GM12878 (cell line): ENCODE data around the gene DDIT4. TPM values are rescaled to one million over a fixed set of nuclear protein-coding genes. Genes with fewer than 3 reads are reported as not detected.

Experiments used
- ATAC-seq: fragments of 200-7000 bp; cut with Tn5 transposase; 3 replicates; pipeline ENCODE4 v1.9.1; 2020; ENCODE audit warnings: mild to moderate bottlenecking, moderate library complexity
- BruUV-seq: library from RNA; stranded (reverse); fragments of 400-500 nt; replicated peaks from 2 replicates; lab custom pipeline; 2021; lab: Mats Ljungman, UMichigan
- CTCF ChIA-PET: fragments of 300-600 bp; sonication (Branson Sonifier 250); formaldehyde crosslinking; extraction: SDS; loops from one replicate; lab custom pipeline; 2021; ENCODE audit warnings: inconsistent platforms; lab: Yijun Ruan, JAX
- POLR2A ChIA-PET: fragments of 350-600 bp; formaldehyde crosslinking; extraction: SDS; loops from one replicate; lab custom pipeline; 2021; ENCODE audit warnings: inconsistent platforms; lab: Charles Lee
- RAD21 ChIA-PET: fragments of 300-600 bp; sonication (Branson Sonifier 250); formaldehyde crosslinking; loops from one replicate; lab custom pipeline; 2023; ENCODE audit warnings: antibody characterized with exemption; ENCODE audit not compliant: unreplicated experiment; lab: Charles Lee
- SMC1A ChIA-PET: fragments of 300-600 bp; sonication (Branson Sonifier 250); formaldehyde crosslinking; loops from one replicate; lab custom pipeline; 2023; ENCODE audit not compliant: unreplicated experiment, uncharacterized antibody; lab: Charles Lee
- DNase-seq: peaks from one replicate; pipeline ENCODE4 v3.0.0-alpha.2; 2011; ENCODE audit warnings: low read depth, low spot score
- FAIRE-seq: peaks from 3 replicates; lab custom pipeline; 2011; peaks lifted over from hg19 to GRCh38; lab: Jason Lieb, UNC
- H2AFZ ChIP-seq: 2 replicates; pipeline ENCODE4 v1.6.0; 2011; ENCODE audit warnings: low read depth, low read length, control low read depth; ENCODE audit not compliant: control insufficient read depth
- H3K27ac ChIP-seq: 2 replicates; pipeline ENCODE4 v1.5.1; 2011; ENCODE audit warnings: control low read depth; ENCODE audit not compliant: control insufficient read depth, insufficient read depth
- H3K27me3 ChIP-seq, 2 experiments: replicated peaks in 1 of 2; 2 replicates each; pipeline versions ENCODE4 v1.6.0 to v1.6.1; 2011; ENCODE audit warnings: low read length in 1 of 2; ENCODE audit not compliant: control insufficient read depth in 2 of 2, insufficient read depth in 2 of 2
- H3K36me3 ChIP-seq, 2 experiments: 2 replicates each; pipeline ENCODE4 v1.5.1; 2011; ENCODE audit warnings: low read length in 1 of 2; ENCODE audit not compliant: control insufficient read depth in 2 of 2, insufficient read depth in 2 of 2
- H3K4me1 ChIP-seq: 2 replicates; pipeline ENCODE4 v1.6.1; 2011; ENCODE audit warnings: mild to moderate bottlenecking, low read length, moderate library complexity, mixed read lengths; ENCODE audit not compliant: control insufficient read depth, insufficient read depth
- H3K4me2 ChIP-seq: 2 replicates; pipeline ENCODE4 v1.6.0; 2011; ENCODE audit warnings: control low read depth; ENCODE audit not compliant: control insufficient read depth, insufficient read depth
- H3K4me3 ChIP-seq: fragments of 200-600 bp; sonication (generic); 2 replicates; pipeline ENCODE4 v1.5.1; 2016
- H3K79me2 ChIP-seq: 2 replicates; pipeline ENCODE4 v1.6.0; 2011; ENCODE audit warnings: low read length; ENCODE audit not compliant: control insufficient read depth, insufficient read depth
- H3K9ac ChIP-seq: 2 replicates; pipeline ENCODE4 v1.8.0; 2011; ENCODE audit warnings: low read length, control low read depth, mixed read lengths; ENCODE audit not compliant: control insufficient read depth, insufficient read depth
- H3K9me3 ChIP-seq: replicated peaks from 3 replicates; pipeline ENCODE4 v1.5.1; 2011; ENCODE audit warnings: mild to moderate bottlenecking, low read length; ENCODE audit not compliant: control insufficient read depth, insufficient read depth
- H4K20me1 ChIP-seq: 2 replicates; pipeline ENCODE4 v1.6.0; 2011; ENCODE audit not compliant: control insufficient read depth, insufficient read depth
- ASH2L ChIP-seq: fragments of 300-600, 200-600 bp; sonication (generic); IDR thresholded peaks from 2 replicates; pipeline ENCODE4 v1.6.1; 2017; ENCODE audit warnings: low read depth, mild to moderate bottlenecking, borderline replicate concordance
- BHLHE40 ChIP-seq, 2 experiments: fragments of 450-650 bp in 1 of 2; IDR thresholded peaks; 2 replicates each; pipeline ENCODE4 v1.6.1; 2011 to 2017; ENCODE audit warnings: low read depth in 2 of 2, borderline replicate concordance in 1 of 2, improper control_type of control experiment in 1 of 2, low read length in 1 of 2, mild to moderate bottlenecking in 1 of 2
- CTCF ChIP-seq, 3 experiments: IDR thresholded peaks in 2 of 3; conservative IDR thresholded peaks in 1 of 3; 2 replicates each; pipeline ENCODE4 v1.5.1; 2011; ENCODE audit warnings: low read depth in 3 of 3, low read length in 3 of 3, mild to moderate bottlenecking in 3 of 3, control low read depth in 2 of 3, moderate library complexity in 2 of 3, inconsistent platforms in 1 of 3, mixed read lengths in 1 of 3; ENCODE audit not compliant: control insufficient read depth in 2 of 3, insufficient read depth in 1 of 3; ENCODE audit errors: extremely low read depth in 1 of 3
- DPF2 ChIP-seq: fragments of 450-650 bp; IDR thresholded peaks from 2 replicates; pipeline ENCODE4 v1.6.1; 2017; ENCODE audit warnings: mild to moderate bottlenecking
- EP300 ChIP-seq, 2 experiments: fragments of 150-350 bp in 1 of 2; IDR thresholded peaks; 2 replicates each; pipeline ENCODE4 v1.6.1; 2011 to 2012; ENCODE audit warnings: low read depth in 2 of 2, low read length in 2 of 2, borderline replicate concordance in 1 of 2, improper control_type of control experiment in 1 of 2, inconsistent platforms in 1 of 2; ENCODE audit not compliant: control insufficient read depth in 1 of 2
- EZH2 ChIP-seq: IDR thresholded peaks from 2 replicates; pipeline ENCODE4 v1.6.1; 2012; ENCODE audit warnings: low read depth, mild to moderate bottlenecking, control low read depth, inconsistent platforms, low read length, borderline replicate concordance; ENCODE audit not compliant: control insufficient read depth
- HCFC1 ChIP-seq: fragments of 150-350 bp; IDR thresholded peaks from 2 replicates; pipeline ENCODE4 v1.6.1; 2014; ENCODE audit warnings: low read length
- HDAC6 ChIP-seq: fragments of 200-600 bp; sonication (generic); IDR thresholded peaks from one replicate; pipeline ENCODE4 v1.8.0; 2017; ENCODE audit warnings: antibody characterized with exemption; ENCODE audit not compliant: unreplicated experiment
- JUNB ChIP-seq: IDR thresholded peaks from 2 replicates; pipeline ENCODE4 v1.6.1; 2016; ENCODE audit warnings: antibody characterized with exemption, mild to moderate bottlenecking
- MEF2A ChIP-seq: IDR thresholded peaks from 2 replicates; pipeline ENCODE4 v1.6.1; 2011; ENCODE audit warnings: low read depth, mild to moderate bottlenecking, low read length, moderate library complexity; ENCODE audit not compliant: insufficient read depth
- MEF2B ChIP-seq: fragments of 450-650 bp; IDR thresholded peaks from 2 replicates; pipeline ENCODE4 v1.6.1; 2018; ENCODE audit warnings: mild to moderate bottlenecking, moderate library complexity; ENCODE audit not compliant: partially characterized antibody, poor library complexity, severe bottlenecking
- POU2F2 ChIP-seq: IDR thresholded peaks from 3 replicates; pipeline ENCODE4 v1.6.1; 2011; ENCODE audit warnings: low read depth, mild to moderate bottlenecking, low read length, borderline replicate concordance
- SREBF2 ChIP-seq: IDR thresholded peaks from 2 replicates; pipeline ENCODE4 v1.6.1; 2012; ENCODE audit warnings: mild to moderate bottlenecking, low read length
- STAT1 ChIP-seq: fragments of 450-650 bp; conservative IDR thresholded peaks from 2 replicates; pipeline ENCODE4 v1.6.1; 2014; ENCODE audit warnings: antibody characterized with exemption, mild to moderate bottlenecking
- SUZ12 ChIP-seq: fragments of 200-600 bp; sonication (generic); IDR thresholded peaks from one replicate; pipeline ENCODE4 v1.6.1; 2018; ENCODE audit warnings: antibody characterized with exemption, mild to moderate bottlenecking; ENCODE audit not compliant: unreplicated experiment
- TAF1 ChIP-seq: IDR thresholded peaks from 2 replicates; pipeline ENCODE4 v1.6.1; 2011; ENCODE audit warnings: mild to moderate bottlenecking, low read depth, low read length, borderline replicate concordance
- ZNF24 ChIP-seq: fragments of 450-650 bp; IDR thresholded peaks from 2 replicates; pipeline ENCODE4 v1.6.1; 2017; ENCODE audit warnings: antibody characterized with exemption, mild to moderate bottlenecking
- ZNF384 ChIP-seq: IDR thresholded peaks from 2 replicates; pipeline ENCODE4 v1.6.1; 2012; ENCODE audit warnings: low read depth, mild to moderate bottlenecking, low read length, improper control_type of control experiment, borderline replicate concordance
- WGBS: methylation state at CpG from one replicate; pipeline ENCODE4 v1.1.6; 2016; ENCODE audit warnings: low lambda C conversion rate; ENCODE audit not compliant: insufficient replicate concordance, insufficient coverage; ENCODE audit errors: missing lambda C conversion rate; 5-methylcytosine and 5-hydroxymethylcytosine counted together
- in situ Hi-C: fragments of 300-500 bp; cut with MboI; formaldehyde crosslinking; loops from 9 replicates; pipeline ENCODE4 v1.14.3; 2018; ENCODE audit warnings: mixed read lengths
- intact Hi-C: fragments of 100-400 bp; cut with micrococcal nuclease; formaldehyde crosslinking; loops from one replicate; pipeline ENCODE4 v1.14.2; 2022; ENCODE audit not compliant: unreplicated experiment
- polyA plus RNA-seq, 11 experiments: library from polyadenylated mRNA; depleted of rRNA in 4 of 11; unstranded in 6 of 11; stranded (reverse) in 5 of 11; fragments of >200 nt; fragmentation: Nextera tagmentation in 4 of 11; fragmentation: Illumina TruSeq in 1 of 11; extraction: Ambion mirVana in 4 of 11; extraction: Trizol in 1 of 11; gene quantifications; 1 replicate in 1 of 11; 2 replicates in 10 of 11; pipeline versions ENCODE4 v1.2.1 to v1.2.3, GENCODE V29; 2011 to 2016; ENCODE audit warnings: inconsistent platforms in 2 of 11, missing spikeins in 2 of 11, low read depth in 1 of 11
- total RNA-seq, 4 experiments: library from RNA; depleted of rRNA in 3 of 4; stranded (reverse); fragments of >200 nt in 3 of 4; fragmentation: Illumina TruSeq in 1 of 4; extraction: Trizol in 1 of 4; gene quantifications; 2 replicates each; pipeline versions ENCODE4 v1.2.1 to v1.2.3, GENCODE V29; 2013 to 2021

DDIT4 gene
- total and polyA plus RNA-seq, 10 of the 15 experiments (the other 5 are each of a cell fraction or from before 2014, with no cell fraction given) = 2.1 to 277 (median 183) TPM

GRCh38 chr10:72297805-72298591 is 24.3 kb downstream of the DDIT4 start:
- H3K4me2 ChIP-seq = peak overlapping the region; percentile 96
- no peaks in the 10 kb centered on the region for H3K36me3 ChIP-seq
- ChIA-PET CTCF (interaction anchor here (0.6 to 2.1 kb wide), 15 partner anchors 22 to 249 kb away, joined by 3 to 19 read pairs (median 4); no protein-coding TSS in a partner anchor), POLR2A (interaction anchor here (0.5 to 3.5 kb wide), 20 partner anchors 11 to 249 kb away, joined by 3 to 93 read pairs (median 4); partner anchors contain the start of genes ANAPC16, ASCC1 and DDIT4), RAD21 (interaction anchor here (0.6 to 4.3 kb wide), 21 partner anchors 11 to 169 kb away, joined by 3 to 67 read pairs (median 5); partner anchors contain the start of genes ANAPC16, ASCC1 and DDIT4), SMC1A (interaction anchor here (0.8 to 3.6 kb wide), 20 partner anchors 11 to 165 kb away, joined by 3 to 34 read pairs (median 7); partner anchors contain the start of genes ANAPC16 and DDIT4)
- H3K27me3 ChIP-seq = no peaks in the 10 kb centered on the region
- peak overlapping the region; percentile 80 for H3K4me3 ChIP-seq
- no peaks in the 10 kb centered on the region for H4K20me1 ChIP-seq
- H3K9me3 ChIP-seq = no peaks in the 10 kb centered on the region
- in situ Hi-C loops (no loop called here), intact Hi-C loops (loop anchor here (1.0 to 2.0 kb wide), 5 partner anchors 22 to 75 kb away; no protein-coding TSS in a partner anchor)
- ATAC-seq (peak; percentile 84), DNase-seq (peak; percentile 91), FAIRE-seq (peak; percentile 81)
- H3K27ac ChIP-seq = peak overlapping the region; percentile 100
- peak overlapping the region; percentile 61 for H2AFZ ChIP-seq
- BruUV-seq = no TSS peak
- H3K4me1 ChIP-seq = peaks cover 42% of the 10 kb centered on the region
- peak overlapping the region; percentile 100 for H3K9ac ChIP-seq
- 4% methylated on average over 46 of the region's 55 CpGs for WGBS
- peaks cover 9% of the 10 kb centered on the region for H3K79me2 ChIP-seq
- TF ChIP-seq DPF2 = no peak
- TF ChIP-seq ZNF384 = no peak
- no peak for TF ChIP-seq ZNF24
- TF ChIP-seq HDAC6 = no peak
- TF ChIP-seq CTCF (IDR thresholded peaks at IDR 0.05 in 2 of 3, conservative IDR thresholded peaks at IDR 0.05 in 1 of 3; ENCODE audit: control insufficient read depth in 2 of 3, extremely low read depth in 1 of 3, insufficient read depth in 1 of 3, low read depth in 3 of 3, low read length in 3 of 3) = no peak
- no peak for TF ChIP-seq POU2F2
- TF ChIP-seq MEF2A = no peak
- 0 out of 2 replicates have a peak, but pooled peaks have one; percentile 1 for TF ChIP-seq HCFC1
- no peak for TF ChIP-seq STAT1
- TF ChIP-seq MEF2B = no peak
- TF ChIP-seq EZH2 = no peak
- TF ChIP-seq JUNB = no peak
- no peak for TF ChIP-seq SREBF2
- TF ChIP-seq EP300 (IDR thresholded peaks at IDR 0.05; ENCODE audit: borderline replicate concordance in 1 of 2, control insufficient read depth in 1 of 2, low read depth in 2 of 2, low read length in 2 of 2) = peak in 1 of 2 experiments; percentile 24; a peak in 1 of 4 replicates
- TF ChIP-seq ASH2L = no peak
- TF ChIP-seq TAF1 = 0 out of 2 replicates have a peak, but pooled peaks have one; percentile 74
- TF ChIP-seq SUZ12 = no peak
- peak; percentile 82 to 88; a peak in 3 of 4 replicates for TF ChIP-seq BHLHE40 (IDR thresholded peaks at IDR 0.05; ENCODE audit: borderline replicate concordance in 1 of 2, low read depth in 2 of 2, low read length in 1 of 2)
